Body of pancreas (tissue), 4 donors: ENCODE measurements around the gene PLEKHA8.

ENCODE experiments used
- POLR2A ChIP-seq, 3 donors: fragments of 450-650 bp; IDR thresholded peaks; one replicate each; pipeline ENCODE4 v1.6.1; 2016; ENCODE audit warnings: antibody characterized with exemption in 3 of 3, mild to moderate bottlenecking in 2 of 3
- TF ChIP-seq, protein P1 (sequence below), 7 experiments: fragments of 450-650 bp in 4 of 7; fragments of 200-600 bp in 3 of 7; sonication (generic) in 3 of 7; IDR thresholded peaks; one replicate each; pipeline ENCODE4 v1.5.1; 2016 to 2019; ENCODE audit warnings: antibody characterized with exemption in 7 of 7

DNA sequence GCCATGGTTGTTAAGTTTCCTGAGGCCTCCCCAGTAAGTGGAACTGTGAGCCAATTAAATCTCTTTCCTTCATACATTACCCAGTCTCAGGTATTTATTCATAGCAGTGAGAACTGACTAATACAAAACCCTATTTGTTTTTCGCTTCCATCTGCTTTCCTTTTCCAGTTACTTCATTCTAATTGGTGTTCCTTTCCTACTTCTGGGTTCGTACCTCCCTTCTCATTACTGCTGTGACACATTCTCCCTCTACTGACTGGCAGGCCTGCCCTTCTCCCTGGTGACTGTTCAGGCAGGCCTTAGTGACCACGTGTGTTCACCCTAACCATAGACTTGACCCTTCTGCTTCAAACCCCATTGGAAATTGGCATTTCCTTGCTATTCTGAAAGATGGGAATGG lies 144.2 kb downstream of the PLEKHA8 start:
- TF ChIP-seq, protein P1, sequence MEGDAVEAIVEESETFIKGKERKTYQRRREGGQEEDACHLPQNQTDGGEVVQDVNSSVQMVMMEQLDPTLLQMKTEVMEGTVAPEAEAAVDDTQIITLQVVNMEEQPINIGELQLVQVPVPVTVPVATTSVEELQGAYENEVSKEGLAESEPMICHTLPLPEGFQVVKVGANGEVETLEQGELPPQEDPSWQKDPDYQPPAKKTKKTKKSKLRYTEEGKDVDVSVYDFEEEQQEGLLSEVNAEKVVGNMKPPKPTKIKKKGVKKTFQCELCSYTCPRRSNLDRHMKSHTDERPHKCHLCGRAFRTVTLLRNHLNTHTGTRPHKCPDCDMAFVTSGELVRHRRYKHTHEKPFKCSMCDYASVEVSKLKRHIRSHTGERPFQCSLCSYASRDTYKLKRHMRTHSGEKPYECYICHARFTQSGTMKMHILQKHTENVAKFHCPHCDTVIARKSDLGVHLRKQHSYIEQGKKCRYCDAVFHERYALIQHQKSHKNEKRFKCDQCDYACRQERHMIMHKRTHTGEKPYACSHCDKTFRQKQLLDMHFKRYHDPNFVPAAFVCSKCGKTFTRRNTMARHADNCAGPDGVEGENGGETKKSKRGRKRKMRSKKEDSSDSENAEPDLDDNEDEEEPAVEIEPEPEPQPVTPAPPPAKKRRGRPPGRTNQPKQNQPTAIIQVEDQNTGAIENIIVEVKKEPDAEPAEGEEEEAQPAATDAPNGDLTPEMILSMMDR (IDR thresholded peaks at IDR 0.05), result no peak
- TF ChIP-seq POLR2A (IDR thresholded peaks at IDR 0.05), result no peak
